K562 (cell line): ENCODE data around the gene TREH. TPM values are rescaled to one million over a fixed set of nuclear protein-coding genes. Genes with fewer than 3 reads are reported as not detected.

Source experiments
- ATF7 ChIP-seq: fragments of 450-650 bp; IDR thresholded peaks from 2 replicates; pipeline ENCODE4 v1.7.1; 2014; ENCODE audit warnings: mild to moderate bottlenecking, moderate library complexity
- BRF2 ChIP-seq: IDR thresholded peaks from 3 replicates; pipeline ENCODE4 v1.6.1; 2011; ENCODE audit warnings: borderline replicate concordance, mild to moderate bottlenecking; ENCODE audit not compliant: insufficient read length, insufficient read depth
- CHCHD3 ChIP-seq: fragments of 250-450 bp; sonication (Bioruptor Pico); IDR thresholded peaks from 2 replicates; pipeline ENCODE4 v2.1.2; 2022; ENCODE audit warnings: mild to moderate bottlenecking
- CTCF ChIP-seq, 3 experiments: IDR thresholded peaks in 2 of 3; conservative IDR thresholded peaks in 1 of 3; 2 replicates each; pipeline ENCODE4 v1.5.1; 2011 to 2012; ENCODE audit warnings: low read length in 3 of 3, mild to moderate bottlenecking in 3 of 3, control low read depth in 2 of 3, improper control_type of control experiment in 1 of 3, inconsistent platforms in 1 of 3, low read depth in 1 of 3, mixed read lengths in 1 of 3, moderate library complexity in 1 of 3; ENCODE audit not compliant: insufficient read depth in 2 of 3
- E2F6 ChIP-seq, 2 experiments: IDR thresholded peaks; 2 replicates each; pipeline ENCODE4 v1.6.1; 2011; ENCODE audit warnings: borderline replicate concordance in 1 of 2, control low read depth in 1 of 2, low read depth in 1 of 2, low read length in 1 of 2, mild to moderate bottlenecking in 1 of 2, mixed read lengths in 1 of 2, moderate library complexity in 1 of 2; ENCODE audit not compliant: insufficient read depth in 1 of 2, insufficient read length in 1 of 2, poor library complexity in 1 of 2, severe bottlenecking in 1 of 2; ENCODE audit errors: extremely low read depth in 1 of 2
- MCM2 ChIP-seq: fragments of 450-650 bp; IDR thresholded peaks from 2 replicates; pipeline ENCODE4 v1.6.1; 2017; ENCODE audit warnings: low read depth, mild to moderate bottlenecking
- MEF2D ChIP-seq: conservative IDR thresholded peaks from 2 replicates; pipeline ENCODE4 v1.6.1; 2016; ENCODE audit warnings: low read depth, missing genetic modification characterization, missing compliant biosample characterization
- MTA2 ChIP-seq: fragments of 450-650 bp; IDR thresholded peaks from 2 replicates; pipeline ENCODE4 v1.6.1; 2016; ENCODE audit warnings: low read depth
- MXD1 ChIP-seq: fragments of 250-450 bp; sonication (Bioruptor Pico); IDR thresholded peaks from 2 replicates; pipeline ENCODE4 v1.8.0; 2021; ENCODE audit warnings: borderline replicate concordance, mild to moderate bottlenecking, moderate library complexity; ENCODE audit not compliant: poor library complexity, severe bottlenecking
- MYBL2 ChIP-seq, 2 experiments: fragments of 450-650 bp in 1 of 2; sonication (generic) in 1 of 2; formaldehyde crosslinking in 1 of 2; IDR thresholded peaks; 2 replicates each; pipeline versions ENCODE4 v1.6.1 to v1.8.1; 2017 to 2022; ENCODE audit warnings: borderline replicate concordance in 1 of 2, inconsistent platforms in 1 of 2, low read depth in 1 of 2, mild to moderate bottlenecking in 1 of 2, missing genetic modification reagents in 1 of 2, moderate library complexity in 1 of 2
- NR2C1 ChIP-seq, 2 experiments: fragments of 450-650 bp; IDR thresholded peaks; 2 replicates each; pipeline ENCODE4 v1.6.1; 2017; ENCODE audit warnings: mild to moderate bottlenecking in 2 of 2, antibody characterized with exemption in 1 of 2, inconsistent platforms in 1 of 2, missing compliant biosample characterization in 1 of 2, missing genetic modification characterization in 1 of 2
- PHF20 ChIP-seq: fragments of 450-650 bp; IDR thresholded peaks from 2 replicates; pipeline ENCODE4 v1.6.1; 2018; ENCODE audit not compliant: partially characterized antibody
- TFAP4 ChIP-seq: sonication (generic); formaldehyde crosslinking; IDR thresholded peaks from 2 replicates; pipeline ENCODE4 v1.8.0; 2022; ENCODE audit warnings: missing genetic modification reagents, mild to moderate bottlenecking, moderate library complexity, borderline replicate concordance
- ZBTB34 ChIP-seq: fragments of 250-450 bp; sonication (Bioruptor Pico); IDR thresholded peaks from 2 replicates; pipeline ENCODE4 v1.8.0; 2021; ENCODE audit warnings: mild to moderate bottlenecking, moderate library complexity
- ZEB2 ChIP-seq: fragments of 450-650 bp; IDR thresholded peaks from 2 replicates; pipeline ENCODE4 v1.6.1; 2016
- ZNF384 ChIP-seq: IDR thresholded peaks from 2 replicates; pipeline ENCODE4 v1.6.1; 2012; ENCODE audit warnings: low read depth, low read length, improper control_type of control experiment
- polyA plus RNA-seq, 8 experiments: library from polyadenylated mRNA; depleted of rRNA in 4 of 8; stranded (reverse) in 5 of 8; unstranded in 3 of 8; fragments of >200 nt; fragmentation: Nextera tagmentation in 2 of 8; fragmentation: Illumina TruSeq in 1 of 8; extraction: Ambion mirVana in 2 of 8; extraction: Trizol in 1 of 8; gene quantifications; 2 replicates each; pipeline versions ENCODE4 v1.2.1 to v1.2.3, GENCODE V29; 2011 to 2014; ENCODE audit warnings: inconsistent platforms in 1 of 8, missing spikeins in 1 of 8
- total RNA-seq, 7 experiments: library from RNA; depleted of rRNA in 6 of 7; stranded (reverse); fragments of >200 nt in 6 of 7; fragmentation: Illumina TruSeq in 2 of 7; extraction: Trizol in 2 of 7; gene quantifications; 2 replicates each; pipeline versions ENCODE4 v1.2.1 to v1.2.3, GENCODE V29; 2011 to 2021; ENCODE audit warnings: low replicate concordance in 1 of 7

TREH gene
- total and polyA plus RNA-seq, 9 of the 15 experiments (the other 6 are each of a cell fraction or from before 2014, with no cell fraction given), result 0.09 to 0.20 (median 0.11) TPM; not detected in 6

GRCh38 chr11:118621071-118621783 lies 58.2 kb downstream of the TREH start (continued):
- TF ChIP-seq ZNF384 (no peak), E2F6 (IDR thresholded peaks at IDR 0.05; ENCODE audit: borderline replicate concordance in 1 of 2, extremely low read depth in 1 of 2, insufficient read depth in 1 of 2, insufficient read length in 1 of 2, low read depth in 1 of 2, low read length in 1 of 2, poor library complexity in 1 of 2, severe bottlenecking in 1 of 2) (peak in 1 of 2 experiments; percentile 18), TFAP4 (peak; percentile 57), MXD1 (no peak), MEF2D (no peak), ATF7 (no peak), BRF2 (no peak), CTCF (IDR thresholded peaks at IDR 0.05 in 2 of 3, conservative IDR thresholded peaks at IDR 0.05 in 1 of 3; ENCODE audit: insufficient read depth in 2 of 3, low read depth in 1 of 3, low read length in 3 of 3) (no peak), ZBTB34 (CRISPR knock-in tag) (no peak), ZEB2 (peak; percentile 72; the same call in 1 of the 2 replicates), MCM2 (no peak), NR2C1 (IDR thresholded peaks at IDR 0.05) (no peak; the same call in none of the 2 replicates), NR2C1 (tag; IDR thresholded peaks at IDR 0.05) (0 out of 2 replicates have a peak, but pooled peaks have one; percentile 35), PHF20 (no peak), MTA2 (no peak), CHCHD3 (CRISPR knock-in tag) (no peak), MYBL2 (IDR thresholded peaks at IDR 0.05; ENCODE audit: low read depth) (no peak), MYBL2 (CRISPR knock-in tag; IDR thresholded peaks at IDR 0.05; ENCODE audit: borderline replicate concordance) (no peak)
